Activated naive CD4-positive, alpha-beta T cell treated with anti-CD3 and anti-CD28 coated beads, Interleukin-2, amount 10 ng/mL, durations not matched to agents 5 hours and 36 hours (primary cell): ENCODE data around the gene MMUT. TPM values are rescaled to one million over a fixed set of nuclear protein-coding genes. Genes with fewer than 3 reads are reported as not detected.

Source experiments
- total RNA-seq, 2 experiments: library from RNA; stranded (reverse); gene quantifications; one replicate each; pipeline ENCODE4 v1.2.3, GENCODE V29; 2021

Gene MMUT
- 10 to 100 TPM; 17.0 to 17.3 TPM for total RNA-seq

DNA sequence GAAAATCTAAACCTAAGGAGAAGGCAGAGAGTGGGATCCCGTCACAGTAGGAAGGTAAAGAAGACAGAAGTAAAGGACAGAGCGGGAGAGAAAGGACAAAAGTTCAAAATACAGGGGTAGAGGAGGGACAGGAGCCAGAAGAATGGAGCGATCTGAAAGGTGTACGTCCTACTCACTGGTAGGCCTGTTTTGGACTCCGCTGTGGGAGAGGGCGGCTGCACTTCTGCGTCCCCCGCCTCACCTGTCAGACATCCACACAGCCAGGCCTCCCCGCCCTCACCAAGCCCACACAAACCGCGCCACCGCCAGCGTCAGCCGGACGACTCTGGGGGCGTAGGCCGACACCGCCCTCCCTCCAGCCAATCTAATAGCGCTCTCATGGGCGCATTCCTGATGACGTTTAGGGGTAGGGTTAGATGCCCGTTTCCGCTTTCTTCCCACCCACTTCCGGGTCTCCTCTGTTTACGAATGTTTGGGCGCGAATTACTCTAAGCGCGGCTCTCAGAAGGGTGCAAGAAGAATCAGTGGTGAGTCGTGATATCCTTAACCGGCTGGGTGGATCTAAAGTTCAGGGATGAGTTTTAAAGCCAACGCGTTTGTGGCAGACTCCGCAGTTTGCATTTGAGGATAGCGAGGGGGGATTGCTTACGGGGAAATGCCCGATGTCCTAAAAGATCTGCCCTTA is at the start of gene MMUT, which contains the start of gene CENPQ:
Gene MMUT (minus strand): TSS at position 327 of the 685 bp plus-strand sequence. CDS start 3,787 bp downstream, outside the sequence.
Gene CENPQ (plus strand): TSS at position 444 of the 685 bp plus-strand sequence. CDS start 6,807 bp downstream, outside the sequence.

DNA sequence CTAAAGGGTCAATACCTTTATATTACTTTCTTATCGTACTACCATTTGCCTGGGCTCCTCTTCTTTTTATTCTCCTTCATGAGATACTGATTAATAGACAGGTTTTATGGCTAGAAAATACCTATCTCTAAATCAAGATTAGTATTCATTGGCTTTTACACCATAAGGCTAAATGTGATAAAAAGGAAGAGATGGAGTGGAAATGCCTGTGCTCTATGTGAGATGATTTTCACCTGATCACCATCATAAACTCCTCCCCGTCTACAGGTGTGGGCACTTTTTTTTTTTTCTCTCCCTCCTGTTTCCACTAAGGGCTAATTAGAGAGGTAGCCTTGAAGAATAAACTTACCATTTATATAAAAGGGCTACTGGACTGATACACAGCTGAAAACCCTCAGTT is 36.6 kb upstream of the MMUT start, which contains the start of gene GLYATL3:
Gene GLYATL3 (plus strand): TSS at position 301 of the 400 bp plus-strand sequence. CDS start 12,068 bp downstream, outside the sequence.

Other genes starting within 250 kb of the MMUT start
- 10 to 100 TPM; 12.6 to 14.0 TPM for gene CENPQ, start 117 bp upstream of the MMUT start, total RNA-seq
- gene GLYATL3, start 36.7 kb upstream of the MMUT start, total RNA-seq: not detected
- gene C6orf141, start 87.4 kb upstream of the MMUT start, total RNA-seq: under 1 TPM; 0.46 to 0.53 TPM
- gene RHAG, start 173.6 kb upstream of the MMUT start, total RNA-seq: not detected